Activated gamma-delta T cell (primary cell): ENCODE results near the gene DHCR7.

Source experiments
- DNase-seq: peaks from one replicate; lab custom pipeline; 2025; lab: John Stamatoyannopoulos, UW

The DHCR7 gene

GRCh38 chr11:71410363-71410966 lies 37.7 kb downstream of the DHCR7 start:
- no peak for DNase-seq

- no peak for DNase-seq
Measured at GRCh38 chr11:71408826-71409225, 39.4 kb downstream of the DHCR7 start.

- no peak for DNase-seq
Measured at GRCh38 chr11:71407356-71407755, 40.8 kb downstream of the DHCR7 start.

- no peak for DNase-seq
Measured at GRCh38 chr11:71406681-71407080, 41.5 kb downstream of the DHCR7 start.

- DNase-seq: no peak
Measured at GRCh38 chr11:71404209-71404608, 44.0 kb downstream of the DHCR7 start.

- no peak for DNase-seq
Measured at GRCh38 chr11:71402878-71403277, 45.3 kb downstream of the DHCR7 start.

GRCh38 chr11:71400216-71400615 lies 48.0 kb downstream of the DHCR7 start:
- DNase-seq: no peak

GRCh38 chr11:71399341-71399740 lies 48.9 kb downstream of the DHCR7 start:
- DNase-seq: no peak

GRCh38 chr11:71397961-71398360 lies 50.2 kb downstream of the DHCR7 start:
- DNase-seq: no peak

- no peak for DNase-seq
Measured at GRCh38 chr11:71397331-71397860, 50.8 kb downstream of the DHCR7 start.

GRCh38 chr11:71396548-71397123 lies 51.6 kb downstream of the DHCR7 start:
- DNase-seq: no peak

- no peak for DNase-seq
Measured at GRCh38 chr11:71395774-71396173, 52.4 kb downstream of the DHCR7 start.

- DNase-seq: no peak
Measured at GRCh38 chr11:71395263-71395560, 53.0 kb downstream of the DHCR7 start.

GRCh38 chr11:71393283-71393682 lies 54.9 kb downstream of the DHCR7 start:
- no peak for DNase-seq

GRCh38 chr11:71391796-71392195 lies 56.4 kb downstream of the DHCR7 start:
- DNase-seq: no peak

GRCh38 chr11:71391352-71391751 lies 56.8 kb downstream of the DHCR7 start:
- no peak for DNase-seq

GRCh38 chr11:71388637-71389235 lies 59.5 kb downstream of the DHCR7 start:
- no peak for DNase-seq

- DNase-seq: no peak
Measured at GRCh38 chr11:71387784-71388636, 60.2 kb downstream of the DHCR7 start.

GRCh38 chr11:71387200-71387599 lies 61.0 kb downstream of the DHCR7 start:
- DNase-seq: no peak

GRCh38 chr11:71386202-71386601 lies 62.0 kb downstream of the DHCR7 start:
- no peak for DNase-seq

- no peak for DNase-seq
Measured at GRCh38 chr11:71385091-71385490, 63.1 kb downstream of the DHCR7 start.

- no peak for DNase-seq
Measured at GRCh38 chr11:71384561-71384960, 63.6 kb downstream of the DHCR7 start.
